Stimulated activated CD4-positive, alpha-beta T cell treated with anti-CD3 and anti-CD28 coated beads, Interleukin-15, amount 100 ng/mL, for 24 hours (primary cell): Measurements from ENCODE around the gene TRIM14.
"Not testable (repeated sequence)": the region's sequence is repeated elsewhere in the genome, so short reads cannot be mapped to it uniquely, and the experiment has no call there.

Experiments used
- DNase-seq: peaks from one replicate; pipeline ENCODE4 v3.0.0-alpha.2; 2020

Gene TRIM14

GRCh38 chr9:98080326-98080725 is 38.7 kb downstream of the TRIM14 start:
- no peak for DNase-seq

- DNase-seq = no peak
These were observed 40.1 kb downstream of the TRIM14 start for GRCh38 chr9:98078895-98079294.

- DNase-seq = not testable (repeated sequence)
These were observed 42.5 kb downstream of the TRIM14 start for GRCh38 chr9:98076514-98076890.

- DNase-seq = peak; percentile 38
These were observed 43.7 kb downstream of the TRIM14 start for GRCh38 chr9:98075332-98075805.

GRCh38 chr9:98074115-98074990 is 44.7 kb downstream of the TRIM14 start:
- DNase-seq = peak; percentile 71

GRCh38 chr9:98071737-98072136 is 47.3 kb downstream of the TRIM14 start:
- DNase-seq = no peak

GRCh38 chr9:98070704-98071103 is 48.3 kb downstream of the TRIM14 start:
- no peak for DNase-seq

GRCh38 chr9:98069551-98069950 is 49.5 kb downstream of the TRIM14 start:
- no peak for DNase-seq

GRCh38 chr9:98067184-98067583 is 51.8 kb downstream of the TRIM14 start:
- DNase-seq = no peak

- DNase-seq = no peak
These were observed 52.8 kb downstream of the TRIM14 start for GRCh38 chr9:98066235-98066634.

GRCh38 chr9:98064623-98065392 is 54.2 kb downstream of the TRIM14 start:
- DNase-seq = no peak

GRCh38 chr9:98062161-98062560 is 56.9 kb downstream of the TRIM14 start:
- DNase-seq = no peak

- DNase-seq = no peak
These were observed 61.8 kb downstream of the TRIM14 start for GRCh38 chr9:98057138-98057799.

GRCh38 chr9:98056269-98057137 is 62.5 kb downstream of the TRIM14 start, which contains the start of gene NANS:
TSS of gene NANS (plus strand) at chr9:98056732. CDS start at chr9:98056809, 77 bp downstream.
- DNase-seq = peak; percentile 97

- DNase-seq = no peak
These were observed 64.6 kb downstream of the TRIM14 start for GRCh38 chr9:98054376-98054951.

- DNase-seq = no peak
These were observed 68.7 kb downstream of the TRIM14 start for GRCh38 chr9:98050351-98050750.

GRCh38 chr9:98049288-98050072 is 69.5 kb downstream of the TRIM14 start:
- no peak for DNase-seq

GRCh38 chr9:98047002-98047401 is 72.0 kb downstream of the TRIM14 start:
- DNase-seq = no peak

GRCh38 chr9:98046180-98046543 is 72.9 kb downstream of the TRIM14 start:
- no peak for DNase-seq

- DNase-seq = peak; percentile 38
These were observed 73.5 kb downstream of the TRIM14 start for GRCh38 chr9:98045234-98046179.
